Measurements from ENCODE around the gene MICU2.

- TF ChIP-seq EZH2 (IDR thresholded peaks at IDR 0.05; ENCODE audit: low read length, missing control alignments) (no peak), CTCF (conservative IDR thresholded peaks at IDR 0.05 in 1 of 2, IDR thresholded peaks at IDR 0.05 in 1 of 2; ENCODE audit: low read depth in 1 of 2, low read length in 2 of 2) (no peak)
Observed at GRCh38 chr13:21445759-21446158, 158.2 kb downstream of the MICU2 start.

Data from fibroblast of lung (primary cell).